Activated CD4-positive, alpha-beta T cell treated with anti-CD3 and anti-CD28 coated beads, Interleukin-2, amount 10 ng/mL, durations not matched to agents 24 days and 14 days (primary cell): ENCODE results near the gene RIPOR1. TPM values are rescaled to one million over a fixed set of nuclear protein-coding genes. Genes with fewer than 3 reads are reported as not detected.

ENCODE experiments used
- total RNA-seq: library from RNA; stranded (reverse); gene quantifications from 2 replicates; pipeline ENCODE4 v1.2.3, GENCODE V29; 2022

Gene RIPOR1
- total RNA-seq, 1 donor from 2014 or later = 27.7 TPM

Other genes with a start within 250 kb of the RIPOR1 start
- gene PLEKHG4, start 249.3 kb upstream of the RIPOR1 start, total RNA-seq = 43.4 and 43.8 TPM in 2 replicates
- gene KCTD19, start 202.1 kb upstream of the RIPOR1 start, total RNA-seq = 1.0 and 1.3 TPM in 2 replicates
- 0.23 TPM in 1 of 2 replicates, not detected in the other for gene LRRC36, start 202.0 kb upstream of the RIPOR1 start, total RNA-seq
- not detected in 2 replicates for gene TPPP3, start 135.3 kb upstream of the RIPOR1 start, total RNA-seq
- gene ZDHHC1, start 112.4 kb upstream of the RIPOR1 start, total RNA-seq = 0.54 and 0.85 TPM in 2 replicates
- 3.5 and 5.2 TPM in 2 replicates for gene HSD11B2, start 97.7 kb upstream of the RIPOR1 start, total RNA-seq
- 30.9 and 31.8 TPM in 2 replicates for gene ATP6V0D1, start 47.7 kb upstream of the RIPOR1 start, total RNA-seq
- not detected in 2 replicates for gene AGRP, start 45.3 kb upstream of the RIPOR1 start, total RNA-seq
- gene CTCF, start 33.7 kb downstream of the RIPOR1 start, total RNA-seq = 60.2 and 62.5 TPM in 2 replicates
- gene CARMIL2, start 116.3 kb downstream of the RIPOR1 start, total RNA-seq = 219 and 229 TPM in 2 replicates
- gene ACD, start 131.4 kb downstream of the RIPOR1 start, total RNA-seq = 54.0 and 55.1 TPM in 2 replicates
- 13.5 and 14.0 TPM in 2 replicates for gene PARD6A, start 132.1 kb downstream of the RIPOR1 start, total RNA-seq
- 12.7 and 13.8 TPM in 2 replicates for gene ENKD1, start 137.9 kb downstream of the RIPOR1 start, total RNA-seq
- gene C16orf86, start 138.0 kb downstream of the RIPOR1 start, total RNA-seq = 0.68 and 1.5 TPM in 2 replicates
- 16.2 and 18.3 TPM in 2 replicates for gene GFOD2, start 190.5 kb downstream of the RIPOR1 start, total RNA-seq